Tibial nerve (tissue), 4 donors: Measurements from ENCODE around the gene TXNDC8.

Experiments
- EP300 ChIP-seq, 2 donors: sonication (generic); formaldehyde crosslinking; IDR thresholded peaks; one replicate each; pipeline ENCODE4 v1.6.1; 2017; ENCODE audit warnings: antibody characterized with exemption in 2 of 2, mild to moderate bottlenecking in 1 of 2
- POLR2A ChIP-seq, 2 donors: fragments of 450-650 bp; IDR thresholded peaks; one replicate each; pipeline ENCODE4 v1.6.1; 2017; ENCODE audit warnings: antibody characterized with exemption in 2 of 2, mild to moderate bottlenecking in 2 of 2, moderate library complexity in 2 of 2
- TF ChIP-seq, protein P1 (sequence below), 5 experiments: fragments of 200-600 bp in 3 of 5; fragments of 450-650 bp in 2 of 5; sonication (generic) in 3 of 5; IDR thresholded peaks; one replicate each; pipeline ENCODE4 v1.5.1; 2016 to 2019; ENCODE audit warnings: antibody characterized with exemption in 5 of 5, mild to moderate bottlenecking in 3 of 5, moderate library complexity in 2 of 5

DNA sequence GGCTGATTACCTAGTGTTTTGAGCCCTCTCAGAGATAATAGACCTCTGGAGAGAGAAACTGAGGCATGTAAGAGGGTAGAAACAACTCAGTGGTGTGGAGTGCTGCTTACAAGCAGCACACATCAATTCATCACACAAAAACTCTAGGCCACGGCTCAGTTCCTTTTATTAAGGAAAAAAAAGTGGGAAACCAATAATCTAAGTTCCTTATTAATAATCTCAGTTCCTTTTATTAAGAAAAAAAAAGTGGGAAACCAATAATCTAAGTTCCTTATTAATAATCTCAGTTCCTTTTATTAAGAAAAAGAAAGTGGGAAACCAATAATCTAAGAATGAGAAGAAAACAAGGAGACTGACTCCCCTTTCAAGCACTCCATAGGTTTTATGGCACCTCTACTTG is 28.0 kb downstream of the TXNDC8 start:
- TF ChIP-seq, protein P1, sequence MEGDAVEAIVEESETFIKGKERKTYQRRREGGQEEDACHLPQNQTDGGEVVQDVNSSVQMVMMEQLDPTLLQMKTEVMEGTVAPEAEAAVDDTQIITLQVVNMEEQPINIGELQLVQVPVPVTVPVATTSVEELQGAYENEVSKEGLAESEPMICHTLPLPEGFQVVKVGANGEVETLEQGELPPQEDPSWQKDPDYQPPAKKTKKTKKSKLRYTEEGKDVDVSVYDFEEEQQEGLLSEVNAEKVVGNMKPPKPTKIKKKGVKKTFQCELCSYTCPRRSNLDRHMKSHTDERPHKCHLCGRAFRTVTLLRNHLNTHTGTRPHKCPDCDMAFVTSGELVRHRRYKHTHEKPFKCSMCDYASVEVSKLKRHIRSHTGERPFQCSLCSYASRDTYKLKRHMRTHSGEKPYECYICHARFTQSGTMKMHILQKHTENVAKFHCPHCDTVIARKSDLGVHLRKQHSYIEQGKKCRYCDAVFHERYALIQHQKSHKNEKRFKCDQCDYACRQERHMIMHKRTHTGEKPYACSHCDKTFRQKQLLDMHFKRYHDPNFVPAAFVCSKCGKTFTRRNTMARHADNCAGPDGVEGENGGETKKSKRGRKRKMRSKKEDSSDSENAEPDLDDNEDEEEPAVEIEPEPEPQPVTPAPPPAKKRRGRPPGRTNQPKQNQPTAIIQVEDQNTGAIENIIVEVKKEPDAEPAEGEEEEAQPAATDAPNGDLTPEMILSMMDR (IDR thresholded peaks at IDR 0.05): no peak
- no peak for TF ChIP-seq POLR2A (IDR thresholded peaks at IDR 0.05)
- no peak for TF ChIP-seq EP300 (IDR thresholded peaks at IDR 0.05)
